ENCODE results near the gene CCL19. TPM values are rescaled to one million over a fixed set of nuclear protein-coding genes. Genes with fewer than 3 reads are reported as not detected.

Gene CCL19
- total and polyA plus RNA-seq, 2 donors: 2.1 to 4.0 TPM

DNA sequence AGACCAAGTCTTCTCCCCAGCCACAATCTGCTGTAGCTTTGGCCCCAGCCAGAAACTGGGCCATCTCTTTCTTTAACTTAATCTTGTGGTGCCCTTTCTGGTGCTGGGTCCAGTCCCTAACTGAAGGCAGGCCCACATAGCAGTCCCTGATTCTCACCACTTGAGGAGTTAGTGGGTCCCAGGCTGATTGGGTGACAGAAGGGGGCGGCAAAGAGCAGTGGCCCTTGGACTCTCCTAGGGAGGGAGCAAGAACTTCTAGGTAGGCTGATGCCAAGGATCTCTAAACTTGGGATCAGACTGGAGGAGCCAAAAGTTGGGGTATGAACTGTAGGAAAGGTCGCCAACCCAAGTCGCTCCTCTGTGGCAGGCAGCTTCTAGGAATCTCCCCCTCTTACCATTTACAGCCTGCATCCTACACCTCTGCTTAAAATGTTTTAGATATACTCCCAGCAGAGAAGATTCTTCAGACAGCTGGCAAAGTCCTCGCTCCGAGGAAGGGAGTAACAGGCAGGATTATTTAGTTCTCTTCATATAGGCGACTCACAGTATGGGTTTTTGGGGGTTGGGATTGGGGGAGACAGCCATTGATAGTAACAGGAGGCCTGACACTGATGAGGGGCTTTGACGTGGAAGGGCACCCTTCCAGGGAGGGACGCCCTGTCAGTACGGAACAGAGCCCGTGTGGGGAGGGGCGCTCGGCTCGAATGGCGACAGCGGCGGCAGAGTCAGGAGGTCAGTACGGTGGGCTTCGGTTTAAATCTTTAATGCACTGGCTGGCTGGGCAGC, 26.6 kb downstream of the CCL19 start:
- H3K4me3 ChIP-seq (ENCODE audit: low read depth, low read length): peak overlapping the region; percentile 38
- H3K36me3 ChIP-seq (ENCODE audit: insufficient read depth): no peaks in the 10 kb centered on the region
- no peaks in the 10 kb centered on the region for H3K4me1 ChIP-seq (ENCODE audit: insufficient read depth)
- H3K27ac ChIP-seq (ENCODE audit: low read depth): peak overlapping the region; percentile 65
- 13% methylated on average over 18 of the region's 18 CpGs for WGBS
- no peak for DNase-seq (ENCODE audit: extremely low spot score)

DNA sequence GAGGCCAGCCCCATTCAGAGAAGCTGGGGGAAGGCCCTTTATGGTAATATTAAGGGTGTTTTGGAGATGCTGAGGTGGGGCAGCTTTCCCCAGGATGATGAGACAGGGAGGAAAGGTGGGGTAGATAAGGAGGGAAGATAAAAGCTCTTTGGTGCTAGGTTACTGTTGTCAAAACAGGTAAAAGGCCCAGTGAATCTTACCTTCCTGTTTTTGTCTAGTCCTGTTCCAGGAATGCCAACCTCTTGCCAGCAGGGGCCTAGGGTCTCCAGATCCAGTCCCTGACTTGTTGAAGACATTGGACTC, 27.8 kb downstream of the CCL19 start:
- H3K36me3 ChIP-seq (ENCODE audit: insufficient read depth): no peaks in the 10 kb centered on the region
- no peak overlapping the region for H3K27ac ChIP-seq (ENCODE audit: low read depth)
- no peak for DNase-seq (ENCODE audit: extremely low spot score)
- no peak overlapping the region for H3K4me3 ChIP-seq (ENCODE audit: low read depth, low read length)
- no peaks in the 10 kb centered on the region for H3K4me1 ChIP-seq (ENCODE audit: insufficient read depth)

DNA sequence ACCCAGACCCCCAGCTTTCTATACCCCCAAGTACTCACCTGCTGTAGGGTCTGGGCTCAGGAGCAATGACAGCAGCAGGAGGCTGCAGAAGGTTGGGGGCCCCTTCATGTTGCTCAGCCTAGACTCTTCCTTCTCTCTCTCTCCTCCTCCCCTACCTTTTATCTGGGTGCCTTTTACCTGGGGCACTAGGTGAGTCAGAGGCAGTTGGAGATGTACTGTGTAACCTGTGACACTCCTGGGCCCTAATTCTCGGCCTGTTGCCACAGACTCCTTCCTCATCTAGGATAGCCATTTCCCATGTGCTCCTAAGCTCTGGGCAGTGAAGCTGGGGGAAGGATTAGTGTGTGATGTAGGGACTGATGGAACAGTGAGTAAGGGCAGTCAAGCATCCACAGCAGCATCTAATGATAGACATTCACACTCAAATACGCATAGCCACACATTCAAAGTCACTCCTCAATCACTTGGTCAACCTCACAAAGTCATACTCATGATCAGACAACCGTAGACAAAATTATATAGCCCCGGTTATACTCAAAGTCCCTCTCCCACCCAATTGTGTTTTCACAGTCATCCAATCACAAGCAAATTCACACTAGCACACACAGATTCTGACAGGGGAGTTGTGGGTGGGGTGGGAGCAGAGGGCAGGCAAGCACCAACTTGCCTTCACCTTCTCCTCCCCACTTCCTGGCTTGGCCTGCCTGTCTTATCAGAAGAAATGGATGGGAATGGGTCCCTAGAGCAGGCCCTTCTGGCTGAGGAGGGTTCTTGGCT, 28.4 kb downstream of the CCL19 start, which contains the start of gene CCL27:
Gene CCL27, minus strand, starts transcription at position 132 of the 777 bp plus-strand sequence. Its CDS starts 24 bp downstream, at position 108.
- H3K36me3 ChIP-seq (ENCODE audit: insufficient read depth): no peaks in the 10 kb centered on the region
- no peak within 1 kb of the TSS for H3K4me3 ChIP-seq (ENCODE audit: low read depth, low read length)
- no peak for DNase-seq (ENCODE audit: extremely low spot score)
- 84% methylated on average over 4 of the region's 4 CpGs for WGBS
- H3K27ac ChIP-seq (ENCODE audit: low read depth): no peak within 1 kb of the TSS
- no peaks in the 10 kb centered on the region for H3K4me1 ChIP-seq (ENCODE audit: insufficient read depth)

DNA sequence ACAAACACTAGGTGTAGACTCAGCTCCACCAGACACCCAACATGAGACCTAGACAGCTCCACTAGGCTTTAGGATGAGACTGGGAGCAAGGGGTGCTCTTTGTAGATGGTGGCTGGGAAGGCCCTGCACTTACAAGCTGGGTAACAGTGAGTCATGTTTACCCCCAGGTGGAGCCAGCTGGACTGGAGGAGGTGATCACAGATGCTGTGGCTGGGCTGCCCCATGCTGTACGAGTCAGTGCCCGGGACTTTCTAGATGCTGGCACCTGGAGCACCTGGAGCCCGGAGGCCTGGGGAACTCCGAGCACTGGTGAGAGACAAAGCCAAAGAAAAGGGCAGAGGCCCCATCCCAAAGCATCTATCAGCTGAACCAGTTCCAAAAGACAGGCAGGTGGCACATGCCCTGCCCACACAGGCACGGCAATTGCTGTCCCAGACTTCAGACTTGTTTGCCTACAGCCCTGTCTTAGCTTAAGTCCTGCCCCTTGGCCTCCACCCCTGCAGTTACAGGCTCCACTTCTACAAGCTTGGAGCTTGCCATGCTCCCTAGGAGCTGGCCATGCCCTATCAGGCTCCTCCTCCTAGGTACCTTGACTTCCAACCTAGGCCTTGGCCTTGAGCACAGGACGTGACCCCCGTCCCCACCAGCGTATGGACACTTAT, 31.4 kb downstream of the CCL19 start:
- no peak for DNase-seq (ENCODE audit: extremely low spot score)
- WGBS: 90% methylated on average over 8 of the region's 8 CpGs
- Histone ChIP-seq H3K4me1 (ENCODE audit: insufficient read depth) (no peaks in the 10 kb centered on the region), H3K36me3 (ENCODE audit: insufficient read depth) (no peaks in the 10 kb centered on the region), H3K4me3 (ENCODE audit: low read depth, low read length) (no peak overlapping the region), H3K27ac (ENCODE audit: low read depth) (no peak overlapping the region)

DNA sequence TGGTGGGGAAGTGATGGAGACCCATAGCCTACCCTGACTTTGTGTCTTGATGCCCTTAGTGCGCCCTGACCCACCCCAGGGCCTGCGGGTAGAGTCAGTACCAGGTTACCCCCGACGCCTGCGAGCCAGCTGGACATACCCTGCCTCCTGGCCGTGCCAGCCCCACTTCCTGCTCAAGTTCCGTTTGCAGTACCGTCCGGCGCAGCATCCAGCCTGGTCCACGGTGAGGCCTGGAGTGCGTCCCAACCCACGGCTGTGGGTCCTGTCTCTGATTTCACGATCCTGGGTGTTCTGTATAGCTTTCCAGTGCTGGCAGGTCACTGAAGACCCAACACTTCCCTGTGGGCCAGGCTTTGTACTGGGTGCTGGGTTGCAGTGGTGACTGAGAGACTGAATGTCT, 32.6 kb downstream of the CCL19 start:
- Histone ChIP-seq H3K4me3 (ENCODE audit: low read depth, low read length) (no peak overlapping the region), H3K27ac (ENCODE audit: low read depth) (no peak overlapping the region), H3K36me3 (ENCODE audit: insufficient read depth) (no peaks in the 10 kb centered on the region), H3K4me1 (ENCODE audit: insufficient read depth) (no peaks in the 10 kb centered on the region)
- DNase-seq (ENCODE audit: extremely low spot score): no peak
- WGBS: 88% methylated on average over 14 of the region's 14 CpGs

DNA sequence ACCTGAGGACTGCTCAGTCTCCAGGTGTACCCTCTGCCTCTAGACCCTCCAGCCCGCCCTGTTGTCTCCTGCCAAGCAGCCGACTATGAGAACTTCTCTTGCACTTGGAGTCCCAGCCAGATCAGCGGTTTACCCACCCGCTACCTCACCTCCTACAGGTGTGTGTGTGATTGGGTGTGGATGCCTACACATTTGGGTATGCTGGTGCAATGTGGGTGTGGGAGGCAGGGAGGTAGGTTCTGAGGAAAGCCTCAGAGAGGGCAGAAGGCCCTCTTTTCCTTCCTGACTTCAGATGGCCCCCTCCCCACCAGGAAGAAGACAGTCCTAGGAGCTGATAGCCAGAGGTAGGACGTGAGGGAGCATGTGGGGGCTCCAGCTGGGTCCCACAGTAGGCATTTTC, 34.1 kb downstream of the CCL19 start:
- Histone ChIP-seq H3K4me1 (ENCODE audit: insufficient read depth) (no peaks in the 10 kb centered on the region), H3K36me3 (ENCODE audit: insufficient read depth) (no peaks in the 10 kb centered on the region), H3K4me3 (ENCODE audit: low read depth, low read length) (no peak overlapping the region), H3K27ac (ENCODE audit: low read depth) (no peak overlapping the region)
- no peak for DNase-seq (ENCODE audit: extremely low spot score)
- WGBS: 92% methylated on average over 5 of the region's 5 CpGs

DNA sequence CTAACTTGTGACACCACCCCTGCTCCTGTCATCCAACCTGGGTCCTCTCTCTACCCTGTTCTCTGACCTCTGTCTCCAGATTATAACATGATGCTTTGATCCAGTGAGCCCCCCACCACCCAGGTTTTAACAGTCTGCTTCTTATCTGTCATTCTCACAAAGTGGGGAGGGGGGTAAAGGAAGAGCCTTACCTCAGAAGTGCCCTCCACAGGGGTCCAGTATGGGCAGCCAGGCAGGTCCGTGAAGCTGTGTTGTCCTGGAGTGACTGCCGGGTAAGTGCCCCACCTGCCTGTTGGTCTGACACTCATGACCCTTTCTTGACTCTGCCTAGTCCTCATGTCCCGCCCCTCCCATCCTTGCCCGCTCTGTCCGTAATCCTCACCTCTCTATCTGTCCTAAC, 35.7 kb downstream of the CCL19 start:
- no peaks in the 10 kb centered on the region for H3K36me3 ChIP-seq (ENCODE audit: insufficient read depth)
- DNase-seq (ENCODE audit: extremely low spot score): no peak
- 73% methylated on average over 5 of the region's 5 CpGs for WGBS
- H3K4me1 ChIP-seq (ENCODE audit: insufficient read depth): no peaks in the 10 kb centered on the region
- no peak overlapping the region for H3K4me3 ChIP-seq (ENCODE audit: low read depth, low read length)
- H3K27ac ChIP-seq (ENCODE audit: low read depth): no peak overlapping the region

DNA sequence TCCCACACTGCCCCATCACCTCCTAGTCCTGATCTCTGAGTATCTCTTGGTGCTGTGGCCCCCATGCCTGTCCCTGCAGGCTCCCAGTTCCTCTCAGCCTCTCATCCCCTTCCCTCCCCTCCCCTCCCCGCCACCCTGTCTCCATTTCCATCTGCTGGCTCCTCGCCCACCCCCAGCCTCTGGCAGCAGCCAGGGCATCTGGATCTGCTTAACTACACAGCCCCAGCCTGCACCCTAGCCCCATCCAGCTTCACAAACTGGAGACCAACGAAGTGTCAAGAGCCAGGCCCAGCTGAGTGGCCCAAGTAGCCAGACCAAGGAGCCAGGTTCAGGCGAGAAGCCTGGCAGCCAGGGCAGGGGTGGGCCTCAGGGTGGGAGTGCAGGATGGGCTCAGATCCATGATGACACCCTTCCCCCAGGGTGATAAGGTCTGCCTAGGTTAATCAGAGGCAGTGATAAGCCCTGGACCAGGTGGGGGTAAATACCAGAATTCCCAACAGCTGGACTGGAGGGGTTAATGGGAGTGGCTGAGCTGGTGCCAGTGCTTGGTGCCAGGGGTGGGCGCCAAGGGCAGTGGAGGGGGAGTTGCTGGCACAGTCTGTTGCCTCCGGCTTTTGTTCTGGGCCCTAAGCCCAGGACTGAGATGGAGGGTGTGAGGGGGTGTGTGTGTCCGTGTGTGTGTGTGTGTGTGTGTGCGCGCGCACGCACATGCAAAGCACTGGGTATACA, 36.6 kb downstream of the CCL19 start:
- Histone ChIP-seq H3K36me3 (ENCODE audit: insufficient read depth) (no peaks in the 10 kb centered on the region), H3K4me1 (ENCODE audit: insufficient read depth) (no peaks in the 10 kb centered on the region), H3K27ac (ENCODE audit: low read depth) (no peak overlapping the region), H3K4me3 (ENCODE audit: low read depth, low read length) (no peak overlapping the region)
- DNase-seq (ENCODE audit: extremely low spot score): no peak
- 13% methylated on average over 11 of the region's 11 CpGs for WGBS

DNA sequence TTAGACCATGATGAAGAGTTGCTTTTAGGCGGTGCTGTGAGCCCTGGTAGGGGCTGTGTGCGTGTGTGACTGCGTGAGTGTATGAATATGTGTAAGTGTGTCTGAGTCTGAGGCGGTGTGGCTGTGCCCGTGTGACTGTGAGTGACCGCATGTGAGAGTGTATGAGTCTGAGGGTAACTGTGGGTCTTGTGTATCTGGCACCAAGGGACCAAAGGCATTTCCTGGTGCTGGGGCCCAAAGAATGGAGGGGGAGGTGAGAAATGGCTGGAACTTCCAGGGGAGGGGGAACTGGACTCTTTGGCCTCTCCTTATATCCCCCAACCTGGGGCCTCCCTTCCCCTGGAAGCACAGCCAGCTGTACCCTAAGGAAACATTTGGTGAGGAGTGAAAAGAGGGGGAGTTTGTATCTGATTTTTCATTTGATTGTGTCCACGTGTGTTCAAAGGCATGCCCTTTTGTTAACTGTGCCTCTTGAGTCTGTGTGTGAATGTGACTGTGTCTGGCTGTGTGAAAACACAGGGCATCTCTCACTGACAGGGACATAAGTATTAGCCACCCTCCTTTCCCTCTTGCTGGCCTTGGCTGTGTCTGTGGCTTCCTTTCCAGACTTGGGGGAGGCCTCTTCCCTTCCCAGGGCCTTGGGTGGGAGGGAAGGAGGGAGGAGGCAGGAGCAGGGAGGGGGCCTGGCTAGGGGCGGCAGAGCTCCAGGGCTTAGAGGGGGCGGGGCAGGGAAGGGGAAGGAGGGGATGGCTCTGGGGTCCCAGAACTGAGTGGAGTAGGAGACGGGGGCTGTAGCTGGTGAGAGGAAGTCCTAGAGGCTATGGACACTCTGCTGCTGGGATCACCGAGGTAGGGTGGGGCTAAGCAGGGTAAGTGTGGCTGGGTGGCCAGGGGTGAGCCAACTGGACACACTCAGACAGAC, 37.7 kb downstream of the CCL19 start:
- peak; percentile 74 for DNase-seq (ENCODE audit: extremely low spot score)
- WGBS: 29% methylated on average over 11 of the region's 11 CpGs
- H3K36me3 ChIP-seq (ENCODE audit: insufficient read depth): no peaks in the 10 kb centered on the region
- H3K4me3 ChIP-seq (ENCODE audit: low read depth, low read length): no peak overlapping the region
- no peaks in the 10 kb centered on the region for H3K4me1 ChIP-seq (ENCODE audit: insufficient read depth)
- H3K27ac ChIP-seq (ENCODE audit: low read depth): peak overlapping the region; percentile 41

DNA sequence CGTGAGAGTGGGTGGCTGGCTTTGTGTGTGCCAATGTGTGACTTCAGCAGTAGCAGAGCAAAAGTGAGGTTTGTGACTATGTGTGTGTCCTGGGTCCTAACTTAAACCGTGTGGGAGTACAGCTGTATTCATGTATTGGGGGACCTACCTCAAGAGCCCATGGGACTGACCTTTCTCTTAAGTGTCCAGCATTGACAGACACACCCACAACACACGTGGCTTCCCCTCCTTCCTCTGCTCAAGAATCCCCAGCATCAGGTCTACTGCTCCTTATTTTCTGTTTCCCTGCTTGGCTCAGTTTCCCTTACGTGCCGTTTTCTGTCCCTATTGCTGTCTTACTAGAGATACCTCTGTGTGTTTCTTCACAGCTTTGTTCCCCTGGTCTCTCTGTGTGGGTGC, 38.5 kb downstream of the CCL19 start:
- Histone ChIP-seq H3K4me1 (ENCODE audit: insufficient read depth) (no peaks in the 10 kb centered on the region), H3K4me3 (ENCODE audit: low read depth, low read length) (peak overlapping the region; percentile 9), H3K27ac (ENCODE audit: low read depth) (no peak overlapping the region), H3K36me3 (ENCODE audit: insufficient read depth) (no peaks in the 10 kb centered on the region)
- 14% methylated on average over 5 of the region's 5 CpGs for WGBS
- no peak for DNase-seq (ENCODE audit: extremely low spot score)

DNA sequence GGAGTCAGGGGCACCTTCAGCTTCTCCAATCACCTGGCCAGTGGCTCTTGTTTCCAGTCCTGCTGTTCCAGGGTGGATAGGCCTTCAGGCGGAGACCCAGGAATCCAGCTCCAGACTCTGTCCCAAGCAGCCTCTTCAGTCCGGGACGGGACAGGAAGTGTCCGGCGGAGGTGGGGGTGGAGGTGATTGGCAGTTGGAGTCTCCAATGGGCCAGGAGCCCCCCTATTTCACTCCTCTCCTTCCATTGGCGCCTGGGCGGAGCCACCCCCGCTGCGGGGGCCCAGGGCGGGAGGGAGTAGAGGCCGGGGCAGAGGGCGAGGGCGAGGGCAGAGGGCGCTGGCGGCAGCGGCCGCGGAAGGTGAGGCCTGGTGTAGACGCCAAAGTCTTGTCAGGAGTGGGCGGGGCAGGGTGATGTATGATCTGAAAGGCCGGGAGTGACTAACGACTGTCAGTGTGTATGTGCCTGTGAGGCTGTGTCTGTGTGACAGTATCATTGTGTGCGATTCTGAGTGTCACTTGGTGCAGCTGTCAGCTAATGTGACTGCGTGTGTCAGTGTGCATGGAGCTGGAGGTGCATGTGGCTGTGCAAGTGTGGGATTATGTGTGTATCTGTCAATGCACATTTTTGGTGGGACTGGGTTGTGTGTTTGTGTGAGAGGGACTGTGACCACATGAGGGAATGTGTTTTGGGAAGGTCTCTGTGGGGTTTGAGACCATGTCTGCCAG, 39.0 kb downstream of the CCL19 start, which contains the start of gene IL11RA:
Gene IL11RA, plus strand, starts transcription at position 310 of the 726 bp plus-strand sequence. CDS start 3,033 bp downstream, outside the sequence.
- WGBS: 3% methylated on average over 24 of the region's 24 CpGs
- Histone ChIP-seq H3K36me3 (ENCODE audit: insufficient read depth) (no peaks in the 10 kb centered on the region), H3K4me1 (ENCODE audit: insufficient read depth) (peaks cover 2% of the 10 kb centered on the region)

DNA sequence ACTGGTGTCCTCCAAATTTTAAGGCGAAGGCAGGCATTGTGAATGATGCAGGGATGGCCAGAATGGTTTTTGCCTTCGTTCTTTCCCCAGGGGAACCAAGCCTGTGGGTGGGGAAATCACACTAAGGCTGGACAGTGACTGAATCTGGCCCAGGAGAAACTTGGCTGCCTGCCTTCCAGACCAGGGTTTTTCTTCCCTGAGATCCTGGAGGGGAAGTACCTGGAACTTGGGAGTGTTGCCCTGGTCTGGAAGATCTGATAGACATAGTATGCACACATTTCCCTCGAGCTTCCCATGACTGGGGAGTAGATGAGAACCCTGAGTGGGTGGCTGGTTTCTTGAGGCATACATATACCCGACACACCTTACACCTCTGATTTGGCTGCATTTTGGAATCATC, 39.8 kb downstream of the CCL19 start:
- Histone ChIP-seq H3K36me3 (ENCODE audit: insufficient read depth) (no peaks in the 10 kb centered on the region), H3K4me1 (ENCODE audit: insufficient read depth) (peaks cover 2% of the 10 kb centered on the region), H3K27ac (ENCODE audit: low read depth) (peak overlapping the region; percentile 11), H3K4me3 (ENCODE audit: low read depth, low read length) (peak overlapping the region; percentile 3)
- WGBS: 37% methylated on average over 4 of the region's 4 CpGs
- DNase-seq (ENCODE audit: extremely low spot score): no peak

More for the DNA sequence above, 39.0 kb downstream of the CCL19 start, which contains the start of gene IL11RA:
- no peak for DNase-seq (ENCODE audit: extremely low spot score)
- Histone ChIP-seq H3K4me3 (ENCODE audit: low read depth, low read length) (peak within 1 kb of the TSS; percentile 9), H3K27ac (ENCODE audit: low read depth) (peak within 1 kb of the TSS; percentile 11)
